HG02852 (cell line): ENCODE results near the gene TOP2B.

Source experiments
- ATAC-seq: cut with Tn5 transposase; IDR thresholded peaks from one replicate; pipeline ENCODE4 v1.9.1; 2021; ENCODE audit warnings: mild to moderate bottlenecking, moderate library complexity; ENCODE audit not compliant: unreplicated experiment

TOP2B gene

GRCh38 chr3:25673738-25674298, 9.1 kb upstream of the TOP2B start:
- no peak for ATAC-seq

DNA sequence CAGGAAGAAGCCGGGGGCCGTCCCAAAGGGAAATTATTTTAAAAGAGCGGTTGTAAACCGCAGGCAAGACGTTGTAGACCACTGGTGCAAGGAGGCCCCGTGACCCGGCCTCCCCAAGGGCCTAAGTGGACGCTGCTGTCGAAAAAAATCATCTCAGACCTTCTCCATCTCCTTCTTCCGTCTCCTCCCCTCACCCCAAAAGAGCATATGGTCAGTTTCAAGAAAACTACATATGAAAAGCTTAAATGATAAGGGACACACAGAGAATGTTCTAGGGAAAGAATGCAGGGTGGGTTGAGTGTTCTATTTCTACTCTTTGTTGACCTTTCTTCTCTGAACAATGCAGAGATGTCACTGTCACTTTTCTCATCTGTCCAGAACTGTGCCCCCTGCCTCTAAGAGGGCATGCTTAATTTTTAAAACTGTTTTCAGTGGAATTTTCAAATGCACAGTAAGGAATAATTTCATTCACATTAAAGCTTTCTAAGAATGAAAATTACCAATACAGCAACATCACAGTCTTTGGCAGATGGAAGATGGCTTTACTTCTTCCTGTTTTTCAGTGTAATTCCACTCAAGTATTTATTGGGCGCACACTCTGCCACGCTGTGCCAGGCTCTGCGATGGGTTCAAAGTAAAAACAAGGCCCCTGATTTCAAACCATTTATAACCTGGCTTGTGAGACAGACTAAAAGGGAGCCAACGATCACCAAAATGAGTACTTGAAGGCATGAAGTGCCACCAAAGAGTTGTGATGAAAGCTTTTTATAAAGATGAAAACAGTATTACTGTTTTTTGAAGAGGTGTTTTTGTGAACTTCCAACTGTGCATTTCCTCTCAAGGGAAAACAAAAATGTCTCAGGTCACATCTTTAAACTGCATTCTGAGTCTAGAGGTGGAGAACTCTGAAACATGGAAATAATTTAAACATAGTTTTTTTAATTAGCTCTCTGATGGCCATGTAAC, 891 bp upstream of the TOP2B start:
- ATAC-seq = peak; percentile 27

- ATAC-seq = peak; percentile 28
Observed at GRCh38 chr3:25663869-25664811, 567 bp downstream of the TOP2B start.

GRCh38 chr3:25663347-25663868, 1.3 kb downstream of the TOP2B start:
- ATAC-seq = peak; percentile 10

DNA sequence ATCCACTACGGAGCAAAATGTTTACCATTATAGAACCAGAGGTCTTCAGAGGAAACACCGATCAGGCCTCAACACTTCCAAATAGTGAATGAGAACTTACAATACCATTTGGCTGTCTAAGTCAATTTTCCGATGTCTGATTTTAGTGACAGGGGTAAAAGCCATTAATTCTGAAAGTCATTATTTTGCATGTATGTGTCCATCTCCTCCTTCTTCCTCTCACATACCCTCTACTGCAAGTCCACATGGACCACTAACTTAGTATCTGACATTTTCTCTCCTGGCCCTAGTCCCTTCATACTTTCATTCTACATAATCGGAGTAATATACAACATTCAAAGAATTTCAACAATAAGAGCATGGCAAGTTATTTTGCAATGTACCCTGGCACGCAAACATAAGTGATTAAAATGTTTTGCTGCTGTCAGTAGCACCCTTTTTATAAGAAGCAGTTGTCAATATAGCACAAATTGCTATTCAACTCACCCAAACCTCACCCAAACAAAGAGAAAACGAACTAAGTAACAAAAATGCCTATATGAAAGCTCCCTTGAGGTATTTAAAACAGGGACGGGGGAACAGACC, 1.9 kb downstream of the TOP2B start:
- no peak for ATAC-seq

- no peak for ATAC-seq
Observed at GRCh38 chr3:25661694-25662437, 2.8 kb downstream of the TOP2B start.

DNA sequence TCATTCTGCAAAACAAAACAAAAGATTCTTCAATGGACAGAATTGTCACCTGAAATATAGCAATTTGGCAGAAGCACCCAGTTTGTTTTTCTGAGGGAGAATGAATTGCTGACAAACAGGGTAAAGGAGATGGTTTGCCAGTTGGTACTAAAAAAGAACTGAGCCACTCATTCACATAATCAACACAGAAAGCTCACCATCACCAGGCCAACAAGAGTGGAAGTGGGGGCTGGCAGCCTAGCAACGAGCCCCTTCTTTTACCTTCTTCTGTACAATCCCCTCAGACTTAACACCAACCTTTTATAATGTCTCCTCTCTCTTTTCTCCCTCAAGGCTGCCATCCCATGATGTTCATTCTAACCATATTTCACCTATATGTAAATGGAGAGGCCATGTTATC, 5.9 kb downstream of the TOP2B start:
- ATAC-seq = no peak

GRCh38 chr3:25657293-25657692, 7.4 kb downstream of the TOP2B start:
- ATAC-seq = no peak

GRCh38 chr3:25655659-25656058, 9.0 kb downstream of the TOP2B start:
- no peak for ATAC-seq

- no peak for ATAC-seq
Observed at GRCh38 chr3:25654576-25654975, 10.1 kb downstream of the TOP2B start.

DNA sequence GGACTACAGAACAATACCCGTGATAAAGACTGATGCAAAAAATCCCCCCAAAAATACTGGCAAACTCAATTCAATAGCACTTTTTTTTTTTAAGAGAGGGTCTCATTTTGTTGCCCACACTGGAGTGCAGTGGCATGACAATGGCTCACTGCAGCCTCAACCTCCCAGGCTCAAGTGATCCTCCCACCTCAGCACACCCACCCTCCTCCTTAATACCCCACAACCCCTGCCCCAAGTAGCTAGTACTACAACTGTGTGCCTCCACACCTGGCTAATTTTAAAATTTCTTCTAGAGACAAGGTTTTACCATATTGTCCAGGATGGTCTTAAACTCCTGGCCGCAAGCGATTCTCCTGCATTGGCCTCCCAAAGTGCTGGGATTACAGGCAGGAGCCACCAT, 11.4 kb downstream of the TOP2B start:
- no peak for ATAC-seq

DNA sequence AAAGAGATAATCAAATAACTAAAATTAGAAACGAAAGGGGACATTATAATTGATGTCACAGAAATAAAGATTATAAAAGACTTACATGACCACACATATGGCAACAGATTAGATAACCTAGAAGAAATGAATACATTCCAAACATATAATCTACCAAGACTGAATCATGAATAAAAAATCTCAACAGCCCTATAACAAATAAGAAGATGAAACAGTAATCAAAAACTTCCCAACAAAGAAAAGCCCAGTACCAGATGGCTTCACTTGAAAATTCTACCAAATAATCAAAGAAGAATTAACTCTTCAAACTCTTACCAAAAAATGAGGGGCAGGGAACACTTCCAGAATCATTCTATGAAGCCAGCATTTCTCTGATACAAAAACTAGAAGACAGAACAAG, 11.8 kb downstream of the TOP2B start:
- no peak for ATAC-seq

DNA sequence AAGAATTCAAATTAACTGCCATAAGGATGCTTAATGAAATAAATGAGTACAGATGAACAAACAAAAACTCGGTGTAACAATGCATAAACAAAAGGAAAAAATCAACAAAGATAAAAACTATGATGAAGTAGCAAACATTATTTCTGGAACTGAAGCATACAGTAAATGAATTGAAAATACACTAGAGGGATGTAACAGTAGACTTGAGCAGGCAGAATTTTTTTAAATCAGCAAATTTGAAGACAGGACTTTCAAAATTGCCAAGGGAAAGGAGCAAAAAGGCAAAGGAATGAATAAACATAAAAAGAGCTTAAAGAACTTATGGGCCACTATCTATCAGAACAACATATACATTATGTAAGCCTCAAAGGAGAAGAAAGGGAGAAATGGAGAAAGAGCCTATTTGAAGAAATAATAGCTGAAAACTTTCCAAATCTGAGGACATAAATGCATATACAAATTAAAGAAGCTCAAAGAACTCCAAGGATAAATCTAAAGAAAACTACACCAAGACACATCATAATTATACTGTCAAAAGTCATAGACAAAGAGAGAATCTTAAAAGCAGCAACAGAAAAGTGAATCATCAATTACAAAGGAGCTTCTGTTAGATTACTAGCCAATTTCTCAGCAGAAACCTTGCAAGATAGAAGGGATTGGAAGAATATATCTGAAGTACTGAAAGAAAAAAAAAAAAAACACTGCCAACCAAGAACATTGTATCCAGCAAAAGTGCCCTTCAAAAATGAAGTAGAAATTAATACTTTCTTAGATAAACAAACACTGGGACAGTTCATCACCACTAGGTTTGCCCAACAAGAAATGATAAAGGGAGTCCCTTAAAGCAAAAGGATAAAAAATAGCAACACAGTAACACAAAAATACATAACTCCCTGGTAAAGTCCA, 15.5 kb downstream of the TOP2B start:
- no peak for ATAC-seq

- ATAC-seq = peak; percentile 96
Observed at GRCh38 chr3:25648107-25648535, 16.6 kb downstream of the TOP2B start.

GRCh38 chr3:25635038-25635437, 29.7 kb downstream of the TOP2B start:
- ATAC-seq = no peak

DNA sequence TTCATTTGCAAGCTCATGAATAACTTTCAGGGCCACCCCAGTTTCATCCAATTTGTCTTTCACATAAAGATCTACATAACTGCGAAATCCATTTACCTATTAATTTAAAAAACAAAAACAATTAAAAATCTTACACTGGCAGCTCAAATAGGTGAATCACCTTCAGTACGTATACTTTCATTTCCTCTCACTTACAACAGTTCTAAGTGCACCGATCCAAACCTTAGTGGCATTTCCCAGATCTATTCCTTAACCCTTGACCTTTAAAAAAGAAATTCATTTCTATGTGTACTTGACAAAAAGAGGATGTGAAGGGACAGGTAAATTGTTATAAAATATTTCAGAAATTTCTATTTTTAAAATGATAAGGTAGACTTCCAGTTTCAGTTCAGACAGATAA, 30.8 kb downstream of the TOP2B start:
- ATAC-seq = no peak

GRCh38 chr3:25631989-25632388, 32.7 kb downstream of the TOP2B start:
- ATAC-seq = no peak

DNA sequence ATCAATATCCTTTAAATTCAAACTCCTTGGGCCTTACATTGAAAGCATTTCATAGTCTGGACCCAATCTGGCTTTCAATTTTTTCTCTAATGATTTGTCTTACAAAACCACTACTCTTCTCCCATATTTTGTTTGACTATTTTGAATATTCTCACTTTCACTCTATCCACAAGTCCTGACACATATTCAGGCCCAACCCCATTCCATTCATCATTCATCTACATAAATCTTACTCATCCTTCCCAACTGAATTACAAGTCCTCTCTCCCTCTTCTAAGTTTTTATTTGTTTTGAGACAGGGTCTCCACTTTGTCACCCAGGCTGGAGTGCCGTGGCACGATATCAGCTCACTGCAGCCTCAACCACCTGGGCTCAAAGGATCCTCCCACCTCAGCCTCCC, 43.6 kb downstream of the TOP2B start:
- ATAC-seq = no peak

- no peak for ATAC-seq
Observed at GRCh38 chr3:25620493-25620892, 44.2 kb downstream of the TOP2B start.
